ENCODE data around the gene CADPS2.
A peak's percentile ranks its signal among the peaks of the same experiment; 100 is the strongest.

CADPS2 gene

DNA sequence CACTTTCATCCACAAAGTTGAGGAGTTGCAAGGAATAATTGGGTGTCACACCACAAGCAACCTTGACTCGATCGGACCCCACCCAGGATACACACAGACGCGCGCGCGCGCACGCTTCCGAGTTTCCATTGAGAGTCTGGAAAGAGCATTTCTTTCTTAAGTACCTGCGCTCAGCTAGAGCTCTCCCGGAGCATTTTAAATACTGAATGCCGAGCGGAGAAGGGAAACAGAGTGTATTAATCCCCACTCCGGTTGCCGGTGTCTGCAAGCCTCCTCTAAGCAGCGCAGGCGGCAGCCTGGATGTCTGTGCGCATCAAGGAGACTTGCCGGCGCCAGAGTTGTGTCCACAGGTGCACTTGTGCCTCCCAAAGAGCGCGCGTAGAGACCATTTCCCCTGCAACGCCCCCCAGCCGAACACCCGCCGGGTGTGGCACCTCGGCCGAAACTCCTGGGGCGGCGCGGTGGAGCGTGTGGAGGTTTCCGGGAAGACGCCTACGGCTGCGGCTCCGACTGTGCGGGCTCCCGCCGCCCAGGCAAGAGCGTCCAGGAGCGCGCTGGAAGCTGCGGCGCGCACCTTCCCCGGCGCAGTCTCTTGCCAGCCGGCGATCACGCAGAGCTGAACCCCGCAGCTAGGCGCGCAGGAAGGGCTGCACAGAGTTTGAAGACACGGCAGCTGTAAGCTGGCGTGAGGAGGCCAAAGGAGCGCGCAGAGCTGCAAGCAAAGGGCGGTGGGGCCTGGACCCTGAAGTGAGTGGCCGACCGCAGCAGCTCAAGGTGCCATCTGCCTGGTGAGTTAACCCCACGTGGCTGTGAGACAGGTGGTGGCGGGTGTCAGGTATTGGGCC is 580.6 kb downstream of the CADPS2 start:
- H3K4me3 ChIP-seq (ENCODE audit: low read depth, low read length), result peak overlapping the region; percentile 7
- DNase-seq (ENCODE audit: low read depth), result peak; percentile 29
- TF ChIP-seq, protein P1, sequence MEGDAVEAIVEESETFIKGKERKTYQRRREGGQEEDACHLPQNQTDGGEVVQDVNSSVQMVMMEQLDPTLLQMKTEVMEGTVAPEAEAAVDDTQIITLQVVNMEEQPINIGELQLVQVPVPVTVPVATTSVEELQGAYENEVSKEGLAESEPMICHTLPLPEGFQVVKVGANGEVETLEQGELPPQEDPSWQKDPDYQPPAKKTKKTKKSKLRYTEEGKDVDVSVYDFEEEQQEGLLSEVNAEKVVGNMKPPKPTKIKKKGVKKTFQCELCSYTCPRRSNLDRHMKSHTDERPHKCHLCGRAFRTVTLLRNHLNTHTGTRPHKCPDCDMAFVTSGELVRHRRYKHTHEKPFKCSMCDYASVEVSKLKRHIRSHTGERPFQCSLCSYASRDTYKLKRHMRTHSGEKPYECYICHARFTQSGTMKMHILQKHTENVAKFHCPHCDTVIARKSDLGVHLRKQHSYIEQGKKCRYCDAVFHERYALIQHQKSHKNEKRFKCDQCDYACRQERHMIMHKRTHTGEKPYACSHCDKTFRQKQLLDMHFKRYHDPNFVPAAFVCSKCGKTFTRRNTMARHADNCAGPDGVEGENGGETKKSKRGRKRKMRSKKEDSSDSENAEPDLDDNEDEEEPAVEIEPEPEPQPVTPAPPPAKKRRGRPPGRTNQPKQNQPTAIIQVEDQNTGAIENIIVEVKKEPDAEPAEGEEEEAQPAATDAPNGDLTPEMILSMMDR (conservative IDR thresholded peaks at IDR 0.05; ENCODE audit: low read depth, low read length), result no peak

DNA sequence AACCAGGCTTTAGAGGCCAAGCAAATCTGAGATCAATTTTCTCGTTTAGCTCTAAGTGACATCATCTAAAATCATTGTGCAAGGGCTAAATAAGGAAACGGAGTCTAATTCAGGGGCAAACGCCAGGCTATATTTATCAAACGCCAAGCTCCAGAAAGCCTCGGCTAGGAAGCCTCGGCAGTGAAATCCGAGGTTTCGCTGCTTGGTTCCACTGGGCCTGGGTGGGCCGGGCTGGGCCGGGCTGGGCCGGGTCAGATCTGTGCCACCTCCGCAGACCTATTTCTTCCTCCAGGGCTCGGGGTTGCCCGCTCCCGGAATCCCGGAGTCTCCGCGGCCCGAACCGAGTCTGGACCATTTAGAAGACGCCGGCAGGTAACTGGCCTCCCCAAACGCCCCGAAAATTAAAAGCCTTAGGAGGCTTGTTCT is 581.3 kb downstream of the CADPS2 start:
- peak; percentile 29 for DNase-seq (ENCODE audit: low read depth)
- peak overlapping the region; percentile 7 for H3K4me3 ChIP-seq (ENCODE audit: low read depth, low read length)
- TF ChIP-seq, protein P1 (conservative IDR thresholded peaks at IDR 0.05; ENCODE audit: low read depth, low read length), result no peak

DNA sequence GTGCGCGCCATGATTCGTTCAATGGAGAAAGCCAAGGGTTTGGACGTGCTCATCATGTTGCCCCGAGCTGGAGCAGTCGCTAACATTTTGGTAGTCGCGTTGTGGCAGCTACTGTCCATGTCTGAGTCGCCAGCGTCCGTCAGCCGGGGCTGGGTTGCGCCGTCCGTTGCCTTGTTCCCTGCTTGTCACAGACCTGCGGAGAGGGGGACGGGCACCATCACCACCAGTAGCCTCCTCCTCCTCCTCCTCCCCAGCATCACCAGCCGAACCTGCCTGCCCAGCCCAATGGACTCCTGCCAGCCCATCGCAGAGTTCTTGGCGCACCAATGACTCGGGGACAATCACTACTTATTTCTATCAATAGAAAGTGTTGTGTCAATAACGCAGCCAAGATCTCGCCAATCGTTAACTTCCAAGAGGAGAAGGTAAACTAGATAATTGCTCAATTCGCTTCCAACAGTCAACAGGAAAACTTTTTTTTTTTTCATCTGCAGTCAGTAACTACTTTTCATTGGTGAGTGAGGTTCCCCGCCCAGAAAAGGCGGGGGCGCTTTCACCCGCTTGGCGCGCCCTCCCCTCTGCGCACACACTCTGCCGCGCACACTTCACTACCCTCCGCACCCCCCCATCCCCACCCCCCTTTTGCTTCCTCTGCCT is 581.8 kb downstream of the CADPS2 start, which contains the start of gene FEZF1:
FEZF1 (minus strand) TSS at position 432 of the 657 bp plus-strand sequence; CDS start at position 119, 313 bp downstream.
- TF ChIP-seq, protein P1 (conservative IDR thresholded peaks at IDR 0.05; ENCODE audit: low read depth, low read length), result no peak
- peak within 1 kb of the TSS; percentile 7 for H3K4me3 ChIP-seq (ENCODE audit: low read depth, low read length)
- DNase-seq (ENCODE audit: low read depth), result no peak

DNA sequence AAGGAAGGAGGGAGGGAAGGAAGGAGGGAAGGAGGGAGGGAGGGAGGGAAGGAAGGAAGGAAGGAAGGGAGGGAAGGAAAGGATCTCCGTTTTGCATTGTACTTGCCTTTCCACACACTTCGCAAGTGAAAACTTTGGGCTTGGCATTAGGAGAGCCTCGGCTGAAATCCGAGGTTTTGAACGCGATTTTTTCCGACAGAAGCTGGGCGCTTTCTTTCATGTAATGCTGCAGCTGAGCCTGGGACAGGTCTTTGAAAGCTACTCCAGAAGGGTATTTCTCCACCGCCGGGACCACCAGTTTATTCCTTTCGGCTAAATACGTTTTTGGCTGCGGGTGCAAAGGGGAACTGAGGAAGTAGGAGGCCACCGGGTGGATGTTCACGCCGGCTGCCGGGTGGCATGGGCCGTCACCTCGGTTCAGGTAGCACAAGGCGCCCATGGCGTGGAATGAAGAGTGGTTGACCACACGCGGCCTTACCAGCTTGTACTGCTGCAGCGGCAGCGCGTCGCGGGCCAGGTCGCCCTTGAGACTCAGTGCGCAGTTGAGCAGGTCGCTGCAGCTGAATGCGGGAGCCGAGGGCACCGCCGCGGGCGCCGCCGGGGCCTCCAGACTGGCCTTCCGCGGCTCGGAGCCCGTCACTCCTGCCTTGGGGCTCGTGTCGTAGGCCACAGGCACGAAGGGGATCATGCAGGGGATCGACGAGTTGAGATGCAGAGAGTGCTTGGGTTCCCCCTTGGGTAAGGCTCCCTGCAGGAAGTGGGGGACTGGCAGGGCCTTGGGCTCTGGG is 582.5 kb downstream of the CADPS2 start:
- TF ChIP-seq, protein P1 (conservative IDR thresholded peaks at IDR 0.05; ENCODE audit: low read depth, low read length), result no peak
- no peak overlapping the region for H3K4me3 ChIP-seq (ENCODE audit: low read depth, low read length)
- no peak for DNase-seq (ENCODE audit: low read depth)

DNA sequence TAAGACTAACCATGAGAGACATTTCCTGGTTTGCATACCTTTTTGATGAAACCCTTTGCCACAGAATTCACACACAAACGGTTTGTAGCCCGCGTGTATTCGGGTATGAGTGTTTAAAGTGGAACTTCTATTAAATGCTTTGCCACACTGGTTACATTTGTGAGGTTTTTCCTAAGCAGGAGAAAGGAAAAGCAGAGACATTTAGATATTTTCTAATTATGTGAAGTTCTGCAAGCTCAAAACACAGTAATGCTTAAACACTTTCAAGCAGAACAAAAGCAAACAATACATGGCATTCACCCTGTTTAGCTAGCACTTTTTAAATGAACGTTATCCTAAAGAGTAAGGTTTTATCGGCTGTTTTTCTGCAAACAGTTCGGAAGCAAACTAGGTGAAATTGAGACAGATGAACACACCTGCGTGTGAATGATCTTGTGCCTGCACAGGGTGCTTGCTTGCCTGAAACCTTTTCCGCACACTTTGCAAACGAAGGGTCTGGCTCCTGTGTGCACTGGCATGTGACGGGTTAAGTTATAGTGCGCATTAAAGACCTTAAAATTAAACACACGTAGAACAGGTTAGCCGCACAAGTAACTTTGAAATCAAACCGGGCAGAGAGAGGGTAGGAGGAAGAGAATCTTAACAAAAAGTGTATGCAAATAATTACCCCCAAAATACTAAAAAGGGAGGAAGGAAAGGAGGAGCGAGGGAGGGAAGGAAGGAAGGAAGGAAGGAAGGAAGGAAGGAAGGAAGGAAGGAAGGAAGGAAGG is 583.3 kb downstream of the CADPS2 start:
- TF ChIP-seq, protein P1 (conservative IDR thresholded peaks at IDR 0.05; ENCODE audit: low read depth, low read length), result no peak
- H3K4me3 ChIP-seq (ENCODE audit: low read depth, low read length), result no peak overlapping the region
- DNase-seq (ENCODE audit: low read depth), result no peak
